LNCAP (cell line): ENCODE data around the gene CYP2S1.

Source experiments
- TF ChIP-seq, protein P1 (sequence below): fragments of 450-650 bp; IDR thresholded peaks from 2 replicates; pipeline ENCODE4 v1.5.1; 2017; ENCODE audit warnings: mild to moderate bottlenecking

The CYP2S1 gene

DNA sequence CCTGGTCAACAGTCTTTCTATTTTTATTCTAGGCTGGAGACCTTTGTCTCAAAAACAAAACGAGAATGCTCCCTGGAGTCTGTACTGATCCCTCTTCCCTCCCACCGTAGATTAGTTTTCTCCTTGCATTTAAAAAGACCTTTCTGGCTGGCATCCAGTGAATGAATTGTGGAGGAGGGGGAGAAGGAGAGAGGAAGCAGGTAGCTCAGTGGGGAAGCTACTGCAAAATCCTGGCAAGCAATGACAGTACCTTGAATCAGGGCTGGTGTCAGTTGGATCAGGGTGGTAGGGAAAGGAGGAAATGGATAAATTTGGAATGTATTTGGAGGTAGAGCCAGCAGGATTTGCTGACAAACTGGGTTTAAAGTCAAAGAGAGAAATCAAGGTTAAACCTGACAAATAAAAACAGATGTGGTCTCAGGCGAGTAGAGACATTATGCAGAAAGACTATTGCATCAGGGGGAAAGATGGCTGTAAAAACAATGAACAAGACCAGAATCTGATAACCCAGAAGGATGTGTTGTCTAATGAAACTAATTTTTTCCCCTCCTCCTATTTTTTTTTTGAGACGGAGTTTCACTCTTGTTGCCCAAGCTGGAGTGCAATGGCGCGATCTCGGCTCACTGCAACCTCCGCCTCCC, 3.5 kb upstream of the CYP2S1 start:
- TF ChIP-seq, protein P1, sequence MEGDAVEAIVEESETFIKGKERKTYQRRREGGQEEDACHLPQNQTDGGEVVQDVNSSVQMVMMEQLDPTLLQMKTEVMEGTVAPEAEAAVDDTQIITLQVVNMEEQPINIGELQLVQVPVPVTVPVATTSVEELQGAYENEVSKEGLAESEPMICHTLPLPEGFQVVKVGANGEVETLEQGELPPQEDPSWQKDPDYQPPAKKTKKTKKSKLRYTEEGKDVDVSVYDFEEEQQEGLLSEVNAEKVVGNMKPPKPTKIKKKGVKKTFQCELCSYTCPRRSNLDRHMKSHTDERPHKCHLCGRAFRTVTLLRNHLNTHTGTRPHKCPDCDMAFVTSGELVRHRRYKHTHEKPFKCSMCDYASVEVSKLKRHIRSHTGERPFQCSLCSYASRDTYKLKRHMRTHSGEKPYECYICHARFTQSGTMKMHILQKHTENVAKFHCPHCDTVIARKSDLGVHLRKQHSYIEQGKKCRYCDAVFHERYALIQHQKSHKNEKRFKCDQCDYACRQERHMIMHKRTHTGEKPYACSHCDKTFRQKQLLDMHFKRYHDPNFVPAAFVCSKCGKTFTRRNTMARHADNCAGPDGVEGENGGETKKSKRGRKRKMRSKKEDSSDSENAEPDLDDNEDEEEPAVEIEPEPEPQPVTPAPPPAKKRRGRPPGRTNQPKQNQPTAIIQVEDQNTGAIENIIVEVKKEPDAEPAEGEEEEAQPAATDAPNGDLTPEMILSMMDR: no peak

DNA sequence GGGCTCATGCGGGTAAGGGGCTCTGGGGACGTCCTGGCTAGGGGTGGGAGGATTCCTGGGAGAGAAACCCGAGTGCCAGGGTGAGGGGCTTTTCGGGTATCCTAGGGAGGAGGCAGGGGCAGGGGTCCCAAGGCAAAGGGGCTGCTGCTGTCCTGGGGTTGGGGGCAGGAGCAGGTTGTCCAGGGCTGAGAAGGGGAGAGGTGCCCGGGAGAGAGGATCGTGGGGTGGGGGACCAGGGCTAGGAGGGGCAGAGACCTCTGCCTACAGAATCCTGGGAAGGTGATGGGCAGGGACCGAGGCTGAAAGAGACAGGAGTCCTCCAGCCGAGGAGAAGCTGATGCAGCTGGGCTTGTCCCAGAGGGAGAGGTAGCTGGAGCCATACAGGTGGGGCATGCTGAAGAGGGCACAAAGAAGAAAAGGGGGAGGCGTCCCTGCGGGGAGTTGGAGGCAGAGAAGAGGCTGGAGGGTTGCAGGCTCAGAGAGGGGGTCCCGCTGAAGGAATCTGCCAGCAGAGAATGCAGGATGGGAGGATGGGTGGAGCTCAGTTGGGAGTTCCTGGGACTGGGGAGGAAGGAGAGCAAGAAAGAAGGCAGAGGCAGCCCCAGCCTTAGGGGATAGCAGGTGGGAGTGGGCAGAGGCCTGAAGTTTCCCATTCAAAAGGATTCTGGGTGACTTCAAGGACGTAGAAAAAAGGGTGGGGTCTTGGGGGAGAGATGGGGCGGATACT, 574 bp downstream of the CYP2S1 start:
- TF ChIP-seq, protein P1: no peak

DNA sequence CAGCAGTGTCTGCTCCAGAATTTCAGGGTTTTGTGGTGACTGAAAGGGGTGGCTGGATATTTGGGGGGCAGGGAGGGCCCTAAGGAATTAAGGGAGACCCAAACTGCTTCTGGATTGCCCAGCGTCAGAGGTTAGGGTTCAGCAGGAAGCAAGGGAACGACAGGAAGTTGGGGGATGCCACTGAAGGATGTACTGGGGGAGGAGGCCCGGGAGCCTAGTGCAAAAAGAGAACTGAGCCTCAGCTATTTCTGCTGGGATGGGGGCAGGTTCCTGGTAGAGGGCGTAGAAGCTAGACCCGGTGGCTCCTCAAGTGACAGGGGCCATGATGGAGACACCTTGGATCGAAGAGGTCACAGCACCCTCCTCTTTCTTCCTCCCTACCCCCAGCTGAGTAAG, 1.1 kb downstream of the CYP2S1 start:
- TF ChIP-seq, protein P1: no peak

DNA sequence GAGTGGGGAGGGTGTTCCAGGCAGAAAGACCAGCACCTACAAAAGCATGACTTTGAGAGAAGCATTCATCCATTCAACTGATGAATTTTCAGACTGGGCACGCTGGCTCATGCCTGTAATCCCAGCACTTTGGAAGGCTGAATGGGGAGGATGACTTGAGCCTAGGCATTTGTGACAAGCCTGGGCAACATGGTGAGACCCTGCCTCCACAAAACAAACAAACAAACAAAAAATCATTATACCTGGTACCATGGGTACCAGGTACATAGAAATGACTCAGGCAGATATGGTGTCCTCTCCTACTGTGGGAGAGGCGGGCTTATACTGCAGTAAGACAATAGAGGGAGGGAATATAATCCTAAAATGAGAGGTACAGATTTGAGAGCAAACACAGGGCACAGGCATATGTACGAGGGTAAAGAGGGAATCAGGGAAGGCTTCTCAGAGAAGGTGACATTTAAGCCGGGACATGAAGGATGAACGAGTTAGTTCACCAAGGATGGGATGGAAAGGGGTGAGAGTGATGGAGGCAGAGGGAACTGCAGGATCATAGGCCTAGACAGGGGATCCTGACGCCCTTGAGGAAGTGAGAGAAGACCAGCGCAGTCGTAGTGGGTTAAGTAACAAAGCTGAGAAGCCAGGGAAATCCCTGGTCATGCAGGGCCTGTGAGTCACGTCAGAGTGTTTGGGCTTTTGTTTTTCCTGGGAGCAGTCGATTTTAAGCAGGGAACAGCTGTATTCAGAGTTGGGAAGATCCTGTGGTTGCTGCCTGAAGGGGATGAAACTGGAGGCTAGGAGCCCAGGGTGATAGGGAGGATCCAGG, 2.9 kb downstream of the CYP2S1 start:
- TF ChIP-seq, protein P1: no peak

DNA sequence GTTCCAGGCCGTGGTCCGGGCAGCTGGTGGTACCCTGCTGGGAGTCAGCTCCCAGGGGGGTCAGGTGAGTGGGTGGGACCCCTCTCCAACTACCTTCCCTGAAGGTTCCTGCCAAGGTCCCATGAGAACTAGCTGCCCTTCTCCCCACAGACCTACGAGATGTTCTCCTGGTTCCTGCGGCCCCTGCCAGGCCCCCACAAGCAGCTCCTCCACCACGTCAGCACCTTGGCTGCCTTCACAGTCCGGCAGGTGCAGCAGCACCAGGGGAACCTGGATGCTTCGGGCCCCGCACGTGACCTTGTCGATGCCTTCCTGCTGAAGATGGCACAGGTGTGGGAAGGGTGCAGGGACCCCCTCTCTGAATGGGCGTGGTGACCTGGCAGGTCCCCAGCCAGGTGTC, 5.5 kb downstream of the CYP2S1 start:
- TF ChIP-seq, protein P1: no peak

DNA sequence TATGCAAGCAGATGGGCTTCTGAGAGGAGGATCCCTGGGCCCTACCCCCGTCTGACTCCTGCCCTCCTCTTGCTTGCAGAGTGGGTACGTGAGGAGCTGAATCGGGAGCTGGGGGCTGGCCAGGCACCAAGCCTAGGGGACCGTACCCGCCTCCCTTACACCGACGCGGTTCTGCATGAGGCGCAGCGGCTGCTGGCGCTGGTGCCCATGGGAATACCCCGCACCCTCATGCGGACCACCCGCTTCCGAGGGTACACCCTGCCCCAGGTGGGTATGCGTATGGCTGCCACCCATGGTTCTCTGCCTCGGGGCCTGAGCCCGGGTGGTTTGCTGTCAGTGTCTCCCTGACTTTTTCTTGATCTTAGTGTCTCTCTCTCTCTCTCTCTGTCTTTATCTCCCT, 10.4 kb downstream of the CYP2S1 start:
- TF ChIP-seq, protein P1: no peak

DNA sequence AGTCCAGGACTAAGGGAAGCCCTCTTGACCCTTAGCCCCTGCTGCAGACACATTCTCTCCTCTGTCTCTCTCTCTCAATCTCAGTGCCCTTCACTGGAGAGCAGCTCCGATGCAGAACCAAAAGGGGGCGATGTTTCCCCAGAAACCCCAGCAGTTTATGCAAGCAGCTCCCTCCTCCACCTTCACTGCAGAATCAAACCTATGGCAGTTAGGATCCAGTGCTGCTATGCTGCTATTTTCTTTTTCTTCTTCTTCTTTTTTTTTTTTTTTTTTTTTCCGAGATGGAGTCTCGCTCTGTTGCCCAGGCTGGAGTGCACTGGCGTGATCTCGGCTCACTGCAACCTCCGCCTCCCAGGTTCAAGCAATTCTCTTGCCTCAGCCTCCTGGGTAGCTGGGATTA, 11.3 kb downstream of the CYP2S1 start:
- TF ChIP-seq, protein P1: peak; percentile 61
